Adipose tissue (tissue), 3 donors: ENCODE results near the gene RAD9A. TPM values are rescaled to one million over a fixed set of nuclear protein-coding genes. Genes with fewer than 3 reads are reported as not detected.

ENCODE experiments used
- H3K27ac ChIP-seq: one replicate; pipeline ENCODE4 v1.5.1; 2013; ENCODE audit warnings: low read depth, low read length
- WGBS, 3 donors: extraction: QIAGEN DNeasy Blood & Tissue Kit; methylation state at CpG; one replicate each; pipeline ENCODE4 v1.1.7; 2013; 5-methylcytosine and 5-hydroxymethylcytosine counted together
- polyA plus RNA-seq, 3 donors: library from polyadenylated mRNA; stranded (reverse); fragments of 200-250 nt; gene quantifications; one replicate each; pipeline ENCODE4 v1.2.3, GENCODE V29; 2013
- donor health status: healthy with polysubstance abuse.
- donor health status: Bipolar disorder and iron deficiency.
- donor health status: healthy.

The RAD9A gene
- polyA plus RNA-seq, 3 donors = 9.8 to 15.3 (median 10.2) TPM

DNA sequence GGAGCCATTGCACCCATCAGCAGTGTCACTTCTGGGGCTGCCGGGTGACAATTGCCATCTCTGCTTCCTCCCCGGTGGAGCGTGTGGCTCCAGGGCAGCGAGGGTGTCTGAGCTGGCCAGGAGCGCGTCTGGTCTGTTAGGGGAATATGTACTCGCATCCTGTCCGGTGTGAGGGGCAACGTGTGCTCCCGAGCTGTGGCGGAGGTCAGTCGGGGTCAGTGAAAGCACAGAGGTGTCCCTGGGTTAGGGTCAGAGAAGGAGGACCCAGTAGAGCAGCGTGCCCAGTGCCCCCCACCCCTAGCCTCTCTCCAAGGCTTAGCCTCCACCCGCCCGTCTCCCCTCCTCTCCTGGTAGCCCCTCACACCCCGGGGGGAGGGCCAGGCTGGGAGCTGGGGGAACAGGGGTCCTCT is 19.9 kb upstream of the RAD9A start:
- H3K27ac ChIP-seq = no peak overlapping the region
- whole genome bisulfite sequencing, 3 donors = 14 to 21% (median 16%) methylated on average over 11 to 16 of the region's 16 CpGs

DNA sequence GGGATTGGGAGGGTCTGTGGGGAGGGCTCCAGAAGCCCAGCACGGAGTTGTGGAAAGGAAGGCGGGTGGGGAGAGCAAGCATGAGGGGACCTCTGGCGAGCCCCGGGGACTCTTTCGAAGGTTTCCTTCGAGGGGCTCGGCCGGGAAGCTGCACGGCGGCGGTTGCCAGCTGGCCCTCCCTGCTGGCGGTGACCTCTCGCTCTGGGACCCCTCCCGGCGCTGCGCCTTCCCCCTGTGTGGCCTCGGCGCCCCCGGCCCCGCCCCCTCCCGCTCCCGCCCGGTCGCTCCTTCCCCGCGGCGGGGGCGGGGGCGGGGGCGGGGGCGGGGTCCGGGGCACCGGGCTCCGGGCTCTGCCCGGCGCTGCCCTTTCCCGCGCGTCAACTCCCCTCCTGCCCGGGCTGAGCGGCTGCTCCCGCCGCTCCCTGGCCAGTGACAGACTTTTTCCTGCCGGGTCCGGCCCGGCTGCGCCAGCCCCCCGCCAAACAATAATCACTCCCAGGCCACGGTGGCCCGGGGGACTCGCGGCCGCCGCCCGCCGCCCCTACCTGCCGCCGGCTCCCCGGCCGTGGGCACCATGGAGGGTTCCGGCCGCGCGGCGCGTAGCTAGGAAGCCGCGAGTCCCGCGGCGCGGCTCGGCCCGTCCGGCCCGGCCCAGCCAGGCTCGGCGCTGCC is 19.3 kb upstream of the RAD9A start:
- 1 to 2% (median 1%) methylated on average over 50 to 78 of the region's 78 CpGs for WGBS, 3 donors
- peak overlapping the region; percentile 83 for H3K27ac ChIP-seq

- H3K27ac ChIP-seq = peak within 1 kb of the TSS; percentile 83
- 1% methylated on average over 48 to 70 of the region's 76 CpGs for WGBS, 3 donors
These were observed 18.7 kb upstream of the RAD9A start, which contains the start of gene CLCF1 for GRCh38 chr11:67372993-67373647. Gene CLCF1 (minus strand): TSS chr11:67373598. CDS start chr11:67373539, 59 bp downstream.

DNA sequence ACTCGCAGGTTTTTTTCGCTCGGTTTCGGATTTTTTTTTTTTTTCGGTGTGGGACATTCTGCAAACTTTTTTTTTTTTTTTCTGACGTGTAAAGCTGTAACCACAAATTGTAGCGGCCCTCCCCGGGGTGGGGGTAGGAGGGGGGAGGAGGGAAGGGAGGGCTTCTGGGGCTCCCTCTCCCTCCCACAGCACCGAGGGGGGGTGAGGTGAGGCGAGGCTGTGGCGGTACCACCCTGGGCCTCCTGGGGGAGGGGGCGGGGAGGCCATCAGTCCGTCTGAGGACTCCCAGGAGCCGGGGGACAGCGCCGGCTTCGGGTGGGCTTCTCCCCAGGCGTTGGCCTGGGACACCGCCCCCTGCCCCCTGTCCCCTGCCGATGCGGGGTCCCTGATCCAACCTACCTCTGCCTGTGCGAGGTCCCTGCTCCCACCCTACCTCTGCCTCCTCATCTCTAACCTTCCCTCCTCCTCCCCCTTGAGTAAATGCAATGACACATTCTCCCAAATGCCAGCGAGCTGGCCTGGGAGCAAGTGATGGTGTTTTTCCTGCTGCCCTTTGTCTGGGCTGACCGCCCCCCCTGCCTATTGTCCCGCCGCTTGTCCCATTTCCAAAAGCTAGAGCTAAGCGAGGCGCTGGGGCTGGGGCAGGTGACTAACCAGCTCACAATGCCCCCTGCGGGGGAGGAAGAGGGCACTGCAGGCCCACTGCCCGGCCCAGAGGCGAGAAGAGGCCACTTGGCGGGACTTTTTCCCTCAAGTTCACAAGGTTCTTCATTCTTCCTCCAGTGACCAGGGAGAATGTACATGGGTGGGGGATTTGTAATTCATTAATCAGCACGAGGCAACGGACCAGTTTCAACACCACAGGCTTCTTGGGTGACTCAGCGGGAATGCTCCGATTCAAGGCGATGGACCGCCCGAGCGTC is 17.9 kb upstream of the RAD9A start:
- 5 to 6% (median 6%) methylated on average over 35 to 40 of the region's 40 CpGs for WGBS, 3 donors
- H3K27ac ChIP-seq = peak overlapping the region; percentile 83

- 23 to 34% (median 24%) methylated on average over 9 of the region's 9 CpGs for WGBS, 3 donors
These were observed 17.1 kb upstream of the RAD9A start for GRCh38 chr11:67374571-67375281.

DNA sequence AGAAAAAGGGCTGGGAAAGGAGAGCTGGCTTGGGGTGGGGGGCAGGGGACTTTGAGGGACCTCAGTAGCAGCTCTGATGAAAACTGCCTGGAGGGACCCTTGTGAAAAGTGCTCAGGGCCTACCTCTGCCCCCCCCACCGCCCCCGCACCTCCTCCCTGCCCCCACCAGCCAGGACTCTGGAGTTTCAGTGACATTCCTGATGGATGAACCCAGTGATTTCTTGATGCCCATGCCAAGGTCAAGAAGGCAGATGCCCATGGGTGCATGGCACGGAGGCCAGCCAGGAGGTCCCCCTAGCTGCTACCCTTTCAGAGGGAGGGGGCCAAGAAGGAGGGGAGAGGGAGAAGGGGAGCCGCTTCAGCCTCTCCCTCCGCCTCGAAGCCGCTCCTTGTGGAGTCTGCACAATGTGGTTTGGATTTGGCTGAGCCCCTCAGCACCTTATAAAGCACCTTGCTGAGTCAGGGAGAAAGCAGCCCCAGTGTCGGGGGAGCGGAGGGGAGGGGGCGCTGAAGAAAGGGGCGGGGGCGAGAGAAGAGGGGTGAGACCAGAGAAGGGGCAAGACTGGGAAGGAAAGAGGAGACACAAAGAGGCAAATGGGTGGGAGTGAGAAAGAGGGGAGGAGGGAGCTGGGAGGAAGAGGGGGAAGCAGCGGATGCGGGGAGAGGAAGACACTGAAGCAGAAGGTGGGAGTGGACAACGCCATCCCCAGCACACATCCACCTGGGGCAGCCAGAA is 16.3 kb upstream of the RAD9A start:
- 53 to 57% (median 54%) methylated on average over 14 to 15 of the region's 15 CpGs for WGBS, 3 donors
- H3K27ac ChIP-seq = no peak overlapping the region

More at GRCh38 chr11:67374571-67375281, 17.1 kb upstream of the RAD9A start:
- no peak overlapping the region for H3K27ac ChIP-seq

- WGBS, 3 donors = 78 to 81% (median 81%) methylated on average over 7 of the region's 7 CpGs
These were observed 15.5 kb upstream of the RAD9A start for GRCh38 chr11:67376063-67376820.

DNA sequence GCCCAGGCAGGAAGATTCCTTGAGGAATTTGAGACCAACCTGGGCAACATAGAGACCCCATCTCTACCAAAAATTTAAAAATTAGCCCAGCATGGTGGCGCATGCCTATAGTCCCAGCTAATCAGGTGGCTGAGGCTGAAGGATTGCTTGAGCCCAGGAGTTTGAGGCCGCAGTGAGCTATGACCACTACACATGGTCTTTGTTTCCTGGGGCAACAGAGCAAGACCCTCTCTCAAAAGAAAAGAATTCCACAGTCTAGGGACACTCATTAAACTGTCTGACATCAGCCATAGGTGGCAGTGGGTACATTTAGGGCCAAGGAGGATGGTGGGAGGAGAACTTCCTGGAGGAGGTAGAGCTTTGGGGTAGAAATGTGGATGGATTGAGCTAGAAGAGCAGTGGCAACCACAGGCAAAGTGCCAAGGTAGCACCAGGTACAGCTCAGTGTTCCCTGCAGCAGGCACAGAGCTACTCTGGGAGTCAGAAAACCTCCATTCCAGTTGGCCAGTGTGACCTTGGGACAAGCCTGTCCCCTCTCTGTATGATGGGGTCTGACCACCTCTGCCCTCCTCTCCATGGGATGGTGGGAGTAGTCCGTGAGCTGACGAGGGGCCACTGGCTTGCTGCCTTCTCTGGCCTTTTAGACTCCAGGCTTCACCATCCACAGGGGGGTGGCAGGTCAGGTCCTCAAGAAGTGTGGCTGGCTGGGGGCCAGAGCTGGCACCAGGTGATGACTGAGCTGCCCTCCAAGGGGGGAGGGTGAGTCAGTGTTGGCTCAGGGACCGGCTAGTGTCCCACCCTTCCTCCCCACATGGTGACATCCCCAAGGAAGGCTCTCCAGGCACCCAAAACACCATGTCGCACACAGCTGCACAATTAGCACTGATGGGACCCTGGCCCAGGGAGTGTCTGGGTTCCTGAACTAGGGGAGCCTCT is 14.6 kb upstream of the RAD9A start:
- H3K27ac ChIP-seq = no peak overlapping the region
- 76 to 87% (median 87%) methylated on average over 6 of the region's 6 CpGs for WGBS, 3 donors

More at GRCh38 chr11:67376063-67376820, 15.5 kb upstream of the RAD9A start:
- H3K27ac ChIP-seq = no peak overlapping the region

GRCh38 chr11:67378544-67378943 is 13.2 kb upstream of the RAD9A start:
- WGBS, 3 donors = 89 to 94% (median 92%) methylated on average over 4 of the region's 4 CpGs
- H3K27ac ChIP-seq = no peak overlapping the region

GRCh38 chr11:67379061-67380058 is 12.4 kb upstream of the RAD9A start:
- no peak overlapping the region for H3K27ac ChIP-seq
- WGBS, 3 donors = 61 to 77% (median 62%) methylated on average over 23 of the region's 23 CpGs

GRCh38 chr11:67381244-67381972 is 10.4 kb upstream of the RAD9A start:
- 64 to 79% (median 64%) methylated on average over 13 of the region's 13 CpGs for WGBS, 3 donors
- H3K27ac ChIP-seq = no peak overlapping the region

DNA sequence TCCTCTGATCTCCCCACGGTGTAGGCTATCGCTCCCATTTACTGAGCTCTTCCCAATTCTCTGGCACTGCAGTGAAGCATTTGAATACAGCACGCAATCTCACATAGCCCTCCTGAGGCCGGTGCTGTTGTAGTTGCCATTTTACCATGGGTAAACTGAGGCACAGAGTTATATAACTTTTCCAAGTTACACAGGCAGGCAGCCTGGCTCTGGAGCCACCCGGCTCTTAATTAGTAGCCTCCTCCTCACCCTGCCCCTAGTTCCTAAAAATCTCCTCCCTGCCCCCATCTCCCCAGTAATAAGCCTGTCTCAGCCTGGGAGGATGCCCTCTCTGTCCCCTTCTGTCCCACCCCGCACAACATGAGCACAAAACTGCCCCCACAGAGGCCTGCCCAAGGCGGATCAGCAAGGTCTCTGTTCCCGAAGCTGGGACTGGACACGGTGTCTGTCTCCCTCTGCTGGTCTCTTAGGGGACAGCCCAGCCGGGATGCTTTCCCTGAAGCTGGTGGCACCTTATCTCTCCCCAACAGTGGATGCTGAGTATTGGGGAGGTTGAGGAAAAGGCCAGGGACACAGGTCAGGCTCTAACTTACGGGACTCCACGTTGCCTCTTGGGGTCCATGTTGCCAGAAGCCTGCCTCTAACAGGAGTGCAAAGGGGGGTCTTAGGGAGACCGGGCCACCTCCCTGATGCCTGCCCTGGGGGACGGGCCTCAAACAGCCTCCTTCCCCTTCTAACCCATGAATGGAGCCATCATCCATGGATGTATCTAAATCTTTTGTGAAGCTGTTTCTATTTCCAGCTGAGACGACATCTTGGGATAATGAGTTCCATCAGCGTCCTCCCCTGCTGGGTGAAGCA is 9.3 kb upstream of the RAD9A start:
- WGBS, 3 donors = 41 to 45% (median 43%) methylated on average over 16 of the region's 16 CpGs
- no peak overlapping the region for H3K27ac ChIP-seq

- WGBS, 3 donors = 64 to 83% (median 75%) methylated on average over 3 of the region's 3 CpGs
- H3K27ac ChIP-seq = no peak overlapping the region
These were observed 6.9 kb upstream of the RAD9A start for GRCh38 chr11:67384851-67385366.
